GM19328 (cell line): Measurements from ENCODE around the gene TLL2.

Source experiments
- ATAC-seq: cut with Tn5 transposase; IDR thresholded peaks from one replicate; pipeline ENCODE4 v1.9.1; 2021; ENCODE audit warnings: mild to moderate bottlenecking, moderate library complexity; ENCODE audit not compliant: unreplicated experiment

The TLL2 gene

GRCh38 chr10:96509017-96509641, 4.6 kb downstream of the TLL2 start:
- no peak for ATAC-seq

DNA sequence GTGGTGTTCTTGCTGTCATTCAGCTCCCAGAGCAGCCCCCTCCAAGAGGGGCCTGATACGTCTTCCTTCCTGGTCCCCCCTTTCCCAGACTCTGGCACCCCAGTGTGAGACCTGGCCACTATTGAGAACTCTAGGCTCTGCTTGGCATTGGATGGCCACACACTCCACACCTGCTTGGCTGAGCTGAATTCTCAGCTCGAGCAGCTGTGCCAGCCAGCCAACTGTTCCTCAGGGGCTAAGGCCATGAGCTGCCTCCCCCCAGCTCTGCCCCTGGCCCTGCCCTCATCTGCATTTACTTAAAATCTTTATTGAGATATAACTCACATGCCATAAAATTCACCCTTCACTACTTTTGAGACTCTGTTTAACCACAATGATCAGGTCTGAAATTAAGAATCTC, 6.7 kb downstream of the TLL2 start:
- no peak for ATAC-seq

DNA sequence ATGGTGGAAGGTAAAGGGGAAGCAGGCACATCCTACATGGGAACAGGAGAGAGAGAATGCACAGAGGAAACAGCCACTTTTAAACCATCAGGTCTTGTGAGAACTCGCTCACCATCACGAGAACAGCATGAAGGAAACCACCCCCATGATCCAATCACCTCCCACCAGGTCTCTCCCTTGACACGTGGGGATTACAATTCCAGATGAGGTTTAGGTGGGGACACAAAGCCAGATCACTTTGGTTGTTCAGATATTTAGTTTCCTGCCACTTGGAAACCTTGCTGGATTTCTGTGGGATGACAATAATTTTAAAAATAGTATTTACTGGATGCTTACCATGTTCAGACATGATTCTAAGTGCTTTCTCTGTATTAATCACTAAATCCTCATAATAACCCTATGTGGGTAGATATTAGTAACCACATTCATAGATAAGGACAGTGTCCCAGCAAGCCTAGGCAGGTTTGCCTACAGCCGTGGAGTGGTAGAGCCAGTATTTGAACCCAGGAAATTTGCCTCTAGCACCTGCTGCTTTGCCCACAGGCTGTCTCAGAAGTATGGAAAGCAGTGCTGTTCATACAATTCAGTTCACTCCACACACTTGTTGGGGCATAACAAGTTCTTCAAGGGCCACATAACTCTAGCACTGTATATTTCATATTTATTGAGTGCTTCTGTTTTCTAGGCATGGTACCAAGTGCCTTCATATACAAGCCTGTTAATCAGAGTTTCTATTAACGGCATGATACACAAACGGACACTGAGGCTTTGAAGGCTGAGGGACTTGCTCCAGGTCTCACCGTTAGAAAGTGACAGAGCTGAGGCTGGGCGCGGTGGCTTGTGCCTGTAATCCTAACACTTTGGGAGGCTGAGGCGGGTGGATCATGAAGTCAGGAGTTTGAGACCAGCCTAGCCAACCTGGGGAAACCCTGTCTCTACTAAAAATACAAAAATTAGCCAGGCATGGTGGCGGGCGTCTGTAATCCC, 8.3 kb downstream of the TLL2 start:
- ATAC-seq, result no peak

- ATAC-seq, result no peak
Observed at GRCh38 chr10:96502561-96503282, 11.0 kb downstream of the TLL2 start.

DNA sequence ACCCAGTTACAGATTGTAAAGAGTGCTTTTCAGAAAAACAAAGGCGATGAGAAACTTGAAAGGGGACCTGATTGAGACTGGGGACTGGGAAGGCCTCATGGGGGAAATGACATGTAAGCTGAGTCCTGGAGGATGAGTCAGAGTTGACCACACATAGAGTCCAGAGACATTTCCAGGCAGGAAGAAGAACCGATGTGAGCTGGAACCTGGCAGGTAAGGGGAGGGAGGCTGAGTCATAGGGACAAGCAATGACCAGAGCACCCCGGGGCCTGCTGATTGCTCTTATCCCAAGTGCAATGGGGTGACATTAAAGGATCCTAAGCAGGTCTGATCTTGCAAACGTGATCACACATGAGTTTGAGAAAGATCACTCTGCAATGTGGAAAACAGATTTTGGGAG, 11.7 kb downstream of the TLL2 start:
- no peak for ATAC-seq

DNA sequence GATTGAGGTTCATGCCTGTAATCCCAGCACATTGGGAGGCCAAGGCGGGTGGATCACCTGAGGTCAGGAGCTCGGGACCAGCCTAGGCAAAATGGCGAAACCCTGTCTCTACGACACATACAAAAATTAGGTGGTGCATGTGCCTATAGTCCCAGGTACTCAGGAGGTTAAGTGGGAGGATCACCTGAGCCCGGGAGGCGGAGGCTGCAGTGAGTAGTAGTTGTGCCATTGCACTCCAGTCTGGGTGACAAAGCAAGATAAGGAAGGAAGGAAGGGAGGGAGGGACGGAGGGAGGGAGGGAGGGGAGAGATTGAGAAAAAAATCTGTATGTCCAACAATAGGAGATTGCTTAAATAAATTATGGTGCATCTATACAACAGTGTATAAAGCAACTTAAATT, 13.2 kb downstream of the TLL2 start:
- no peak for ATAC-seq

DNA sequence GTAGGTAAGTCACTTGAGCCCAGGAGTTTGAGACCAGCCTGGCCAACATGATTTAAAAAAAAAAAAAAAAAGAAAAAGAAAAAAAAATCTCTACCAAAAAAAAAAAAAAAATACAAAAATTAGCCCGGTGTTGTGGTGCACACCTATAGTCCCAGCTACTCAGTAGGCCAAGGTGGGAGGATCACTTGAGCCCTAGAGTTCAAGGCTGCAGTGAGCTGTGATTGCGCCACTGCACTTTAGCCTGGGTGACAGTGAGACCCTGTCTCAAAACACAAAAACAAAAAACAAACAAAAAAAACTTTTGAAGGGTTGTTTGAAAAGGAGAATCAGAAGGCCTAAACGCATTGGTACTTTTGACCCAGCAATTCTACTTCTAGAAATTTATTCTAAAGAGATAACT, 13.7 kb downstream of the TLL2 start:
- ATAC-seq, result no peak

DNA sequence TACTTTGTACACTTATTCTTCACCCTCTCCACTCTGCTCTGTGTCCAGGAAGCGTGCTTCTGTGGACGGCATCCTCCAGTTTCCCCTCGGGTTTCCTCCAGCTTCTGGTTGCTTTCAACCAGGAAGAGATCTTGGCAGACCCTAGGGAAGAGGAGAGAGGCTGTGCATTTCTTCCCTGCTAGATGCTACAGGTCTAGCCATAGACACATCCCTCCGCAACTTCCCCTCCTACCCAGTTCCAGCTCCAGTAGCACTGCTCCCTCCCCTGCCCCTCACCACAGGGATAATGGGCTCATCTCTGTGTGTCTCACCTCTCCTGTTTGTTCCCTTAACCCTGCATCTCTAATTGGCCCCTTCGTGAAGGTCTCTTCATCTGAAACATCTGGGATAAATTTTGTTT, 16.3 kb downstream of the TLL2 start:
- no peak for ATAC-seq

DNA sequence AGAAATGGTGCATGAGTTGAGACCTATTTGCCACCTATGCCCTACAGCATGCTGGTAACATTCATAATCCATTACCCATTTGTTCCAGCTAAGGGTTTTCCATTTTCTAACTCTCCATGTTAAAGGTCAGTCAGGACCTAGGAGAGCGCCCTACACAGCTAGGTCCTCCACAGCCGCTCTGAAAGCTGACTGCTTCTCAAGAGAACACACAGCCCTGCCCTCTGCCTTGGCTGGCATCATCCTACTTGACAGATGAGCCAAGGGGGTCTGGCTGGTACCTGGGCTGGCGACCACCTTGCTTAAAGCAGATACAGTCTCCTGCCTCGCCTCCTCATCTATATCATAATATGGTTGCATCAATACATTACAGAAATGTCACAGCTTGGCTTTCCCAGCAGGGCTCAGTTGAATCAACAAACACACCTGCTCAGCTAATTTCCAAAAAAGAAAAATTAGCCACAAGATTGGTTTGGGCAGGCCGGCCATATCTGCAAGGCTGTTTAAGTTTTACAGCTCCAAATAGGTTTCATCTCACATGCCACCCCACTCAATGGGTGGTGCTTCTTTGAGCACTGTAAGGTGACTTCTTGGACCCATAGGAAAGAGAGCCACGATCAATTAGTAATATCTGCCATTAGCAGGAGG, 17.3 kb downstream of the TLL2 start:
- no peak for ATAC-seq

GRCh38 chr10:96495544-96495943, 18.2 kb downstream of the TLL2 start:
- ATAC-seq, result no peak

DNA sequence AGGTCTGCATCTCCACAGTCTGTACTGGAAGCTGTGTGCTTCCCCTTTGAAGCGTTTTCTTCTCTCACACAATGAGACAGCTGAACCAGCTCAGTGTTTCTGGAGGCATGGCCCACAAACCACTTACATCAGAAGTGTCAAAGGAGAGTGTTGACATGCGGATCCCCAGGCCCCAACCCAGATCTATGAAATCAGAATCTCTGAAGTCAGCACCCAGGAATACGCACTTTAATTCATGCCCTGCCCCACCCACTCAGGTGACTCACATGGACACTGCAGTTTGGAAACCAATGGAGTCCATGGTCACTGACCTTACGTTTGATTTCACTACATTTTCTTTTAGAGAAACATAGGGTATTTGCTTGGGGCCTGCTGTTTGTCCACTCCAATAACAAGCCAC, 19.0 kb downstream of the TLL2 start:
- no peak for ATAC-seq

- no peak for ATAC-seq
Observed at GRCh38 chr10:96493871-96494525, 19.7 kb downstream of the TLL2 start.

DNA sequence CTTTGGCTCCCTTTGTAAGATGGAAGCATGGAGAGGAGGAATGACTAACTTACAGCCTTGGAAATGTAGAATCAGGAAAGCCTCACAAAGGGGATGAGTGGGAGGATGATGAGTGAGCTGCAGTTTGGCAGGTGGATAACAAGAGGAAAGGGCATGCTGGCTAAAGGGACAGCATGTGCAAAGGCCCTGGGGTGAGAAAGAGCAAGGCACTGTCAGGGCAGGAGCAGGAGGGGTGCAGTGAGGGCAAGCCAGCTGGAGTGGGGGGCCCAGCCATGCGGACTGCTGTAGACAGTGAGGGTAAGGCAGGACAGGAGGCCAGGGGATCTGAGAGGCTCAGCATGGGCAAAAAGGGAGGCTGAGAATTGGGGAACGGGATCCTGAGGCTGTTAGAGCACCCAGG, 20.5 kb downstream of the TLL2 start:
- no peak for ATAC-seq

DNA sequence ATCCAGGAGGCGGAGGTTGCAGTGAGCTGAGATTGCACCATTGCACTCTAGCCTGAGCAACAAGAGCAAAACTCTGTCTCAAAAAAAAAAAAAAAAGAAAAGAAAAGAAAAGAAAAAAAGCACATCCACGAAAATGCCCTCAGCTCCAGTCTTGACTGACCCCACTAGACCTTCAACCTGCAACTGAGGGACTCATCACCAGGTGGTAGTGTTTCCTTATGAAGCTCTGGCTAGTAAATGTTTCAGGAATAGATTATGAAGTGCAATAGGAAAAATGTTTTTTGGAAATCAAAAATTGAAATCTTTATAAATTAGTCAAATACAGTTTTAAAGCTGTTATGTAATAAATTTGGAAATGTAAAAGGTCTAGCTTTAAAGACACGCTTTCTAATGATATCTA, 22.4 kb downstream of the TLL2 start:
- no peak for ATAC-seq

GRCh38 chr10:96488161-96488935, 25.4 kb downstream of the TLL2 start:
- ATAC-seq, result no peak

- ATAC-seq, result no peak
Observed at GRCh38 chr10:96482815-96483588, 30.7 kb downstream of the TLL2 start.

DNA sequence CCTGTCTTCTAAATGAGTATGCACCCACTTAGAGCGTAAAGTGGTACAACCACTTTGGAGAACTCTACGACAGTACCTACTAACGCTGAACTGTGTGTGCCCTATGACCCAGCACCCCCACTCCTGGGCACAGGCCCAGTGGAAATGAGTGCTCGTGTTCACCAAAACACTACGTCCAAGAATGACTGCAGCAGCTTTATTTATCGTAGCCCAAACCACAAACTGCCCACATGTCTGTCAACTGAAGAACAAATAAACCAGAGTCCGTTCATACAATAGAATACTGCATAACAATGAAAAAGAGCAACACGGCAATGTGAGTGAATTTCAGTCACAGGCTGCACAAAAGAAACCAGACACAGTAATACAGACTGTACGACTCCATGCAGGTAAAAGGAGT, 35.4 kb downstream of the TLL2 start:
- no peak for ATAC-seq

- no peak for ATAC-seq
Observed at GRCh38 chr10:96473866-96474265, 39.9 kb downstream of the TLL2 start.

DNA sequence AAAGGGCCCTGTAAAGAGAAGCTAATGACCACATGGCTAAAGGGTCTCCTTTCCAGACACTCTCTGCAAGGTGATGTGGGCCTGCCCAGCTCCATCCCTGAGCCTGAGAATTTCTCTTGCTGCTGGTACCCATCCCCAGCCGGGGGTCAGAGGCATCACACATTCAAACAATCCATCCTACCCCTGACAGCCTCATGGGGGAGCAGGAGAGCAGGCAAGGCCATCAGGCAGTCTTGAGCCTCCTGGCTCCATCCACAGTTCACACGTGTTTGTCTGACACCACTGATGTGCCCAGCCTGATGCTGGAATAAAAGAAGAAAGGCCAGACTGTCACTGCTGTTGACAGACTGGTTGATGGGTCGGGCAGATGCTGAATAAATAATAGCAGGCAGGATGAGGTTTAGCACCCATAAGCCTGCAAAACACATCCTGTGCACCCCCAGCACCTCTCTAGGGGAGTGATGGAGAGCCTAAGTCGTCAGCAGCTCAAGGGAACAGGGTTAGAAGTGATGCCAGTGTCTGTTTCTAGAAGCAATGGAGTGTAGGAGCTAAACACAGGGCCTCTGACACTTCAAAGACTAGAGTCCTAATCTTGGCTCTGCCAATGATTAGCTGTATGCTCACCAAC, 43.5 kb downstream of the TLL2 start:
- ATAC-seq, result no peak
